Skeletal muscle tissue (tissue), 5 donors: ENCODE results near the gene BTK. TPM values are rescaled to one million over a fixed set of nuclear protein-coding genes. Genes with fewer than 3 reads are reported as not detected.
"Not testable (repeated sequence)": the region's sequence is repeated elsewhere in the genome, so short reads cannot be mapped to it uniquely, and the experiment has no call there.

ENCODE experiments used
- H3K27ac ChIP-seq: one replicate; pipeline ENCODE4 v1.7.0; 2013; ENCODE audit warnings: mild to moderate bottlenecking, low read depth, low read length, inconsistent platforms
- H3K27me3 ChIP-seq, 3 donors: one replicate each; pipeline ENCODE4 v1.7.0; 2013; ENCODE audit warnings: low read length in 3 of 3; ENCODE audit not compliant: control insufficient read depth in 3 of 3, insufficient read depth in 3 of 3
- H3K36me3 ChIP-seq, 3 donors: one replicate each; pipeline ENCODE4 v1.7.0; 2013; ENCODE audit warnings: low read length in 3 of 3; ENCODE audit not compliant: control insufficient read depth in 3 of 3, insufficient read depth in 3 of 3
- H3K4me1 ChIP-seq, 3 donors: one replicate each; pipeline ENCODE4 v1.7.0; 2013; ENCODE audit warnings: low read length in 3 of 3, mild to moderate bottlenecking in 3 of 3; ENCODE audit not compliant: control insufficient read depth in 3 of 3, insufficient read depth in 3 of 3
- H3K4me3 ChIP-seq, 3 donors: one replicate each; pipeline ENCODE4 v1.7.0; 2013; ENCODE audit warnings: low read length in 3 of 3
- H3K9ac ChIP-seq, 3 donors: one replicate each; pipeline ENCODE4 v1.7.0; 2013; ENCODE audit warnings: low read length in 3 of 3, mild to moderate bottlenecking in 3 of 3, moderate library complexity in 2 of 3, low read depth in 1 of 3
- H3K9me3 ChIP-seq, 3 donors: one replicate each; pipeline ENCODE4 v1.7.0; 2013; ENCODE audit warnings: low read length in 3 of 3; ENCODE audit not compliant: control insufficient read depth in 3 of 3
- small RNA-seq: library from RNA; depleted of rRNA; stranded (forward); fragments of <200 nt; gene quantifications from one replicate; pipeline ENCODE3, GENCODE V24; 2014
- total RNA-seq: library from RNA; depleted of rRNA; stranded (reverse); fragments of >200 nt; gene quantifications from one replicate; pipeline ENCODE4 v1.2.3, GENCODE V29; 2014
- donor health status: Osteomylitis.

BTK gene
- total RNA-seq, 1 donor from 2014 or later, result 2.1 TPM

DNA sequence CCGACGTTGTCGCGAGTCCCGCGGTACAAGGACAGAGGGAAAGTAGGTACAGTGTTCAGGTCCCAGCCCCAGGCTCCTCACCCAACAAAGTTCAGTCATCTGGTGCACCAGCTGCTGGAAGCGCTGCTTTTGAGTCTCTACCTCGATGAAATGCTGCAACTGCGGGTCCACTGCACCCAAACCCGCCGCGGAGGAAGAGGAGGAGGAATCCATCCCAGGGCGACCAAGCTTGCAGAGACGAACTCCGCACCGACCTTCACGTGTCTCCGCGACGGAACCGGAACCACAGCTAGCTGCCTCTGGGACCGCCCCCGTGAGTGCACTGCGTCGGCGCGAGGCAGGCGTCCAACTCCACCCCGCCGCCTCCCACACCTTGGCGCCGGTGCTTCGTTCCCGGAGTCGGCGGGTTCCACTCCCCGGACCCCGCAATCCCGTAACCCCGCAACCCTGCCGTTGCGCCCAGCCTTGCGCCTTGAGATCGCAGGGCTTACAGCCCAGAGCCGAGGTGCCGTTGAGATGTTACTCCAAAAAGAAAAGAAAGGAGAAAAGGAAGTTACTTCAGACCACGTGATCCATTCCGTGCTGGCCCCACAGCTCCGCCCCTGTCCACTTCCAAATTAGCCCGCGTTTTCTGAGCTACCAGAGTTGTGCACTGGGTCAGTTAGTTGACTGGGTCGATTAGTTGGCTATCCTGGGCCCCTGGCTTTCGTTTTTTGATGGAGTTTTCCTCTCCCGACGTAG is 37.4 kb downstream of the BTK start, which contains the start of gene TIMM8A:
Gene TIMM8A, minus strand, starts transcription at position 291 of the 741 bp plus-strand sequence. Its CDS starts 78 bp downstream, at position 213.
- Histone ChIP-seq H3K9me3 (no peaks in the 10 kb centered on the region), H3K27me3 (no peaks in the 10 kb centered on the region), H3K9ac (peak within 1 kb of the TSS; percentile 72 to 84 (median 74)), H3K4me3 (peak within 1 kb of the TSS; percentile 87 to 90 (median 87)), H3K4me1 (peaks cover 0 to 6% (median 4%) of the 10 kb centered on the region in 3 donors), H3K27ac (peak within 1 kb of the TSS; percentile 80), H3K36me3 (no peaks in the 10 kb centered on the region)

GRCh38 chrX:101347859-101348451 is 38.0 kb downstream of the BTK start:
- Histone ChIP-seq H3K27me3 (no peaks in the 10 kb centered on the region), H3K4me3 (peak overlapping the region; percentile 87 to 90 (median 87)), H3K9ac (peak overlapping the region; percentile 72 to 84 (median 74)), H3K4me1 (peaks cover 0 to 6% (median 4%) of the 10 kb centered on the region in 3 donors), H3K36me3 (no peaks in the 10 kb centered on the region), H3K9me3 (no peaks in the 10 kb centered on the region), H3K27ac (peak overlapping the region; percentile 68)

DNA sequence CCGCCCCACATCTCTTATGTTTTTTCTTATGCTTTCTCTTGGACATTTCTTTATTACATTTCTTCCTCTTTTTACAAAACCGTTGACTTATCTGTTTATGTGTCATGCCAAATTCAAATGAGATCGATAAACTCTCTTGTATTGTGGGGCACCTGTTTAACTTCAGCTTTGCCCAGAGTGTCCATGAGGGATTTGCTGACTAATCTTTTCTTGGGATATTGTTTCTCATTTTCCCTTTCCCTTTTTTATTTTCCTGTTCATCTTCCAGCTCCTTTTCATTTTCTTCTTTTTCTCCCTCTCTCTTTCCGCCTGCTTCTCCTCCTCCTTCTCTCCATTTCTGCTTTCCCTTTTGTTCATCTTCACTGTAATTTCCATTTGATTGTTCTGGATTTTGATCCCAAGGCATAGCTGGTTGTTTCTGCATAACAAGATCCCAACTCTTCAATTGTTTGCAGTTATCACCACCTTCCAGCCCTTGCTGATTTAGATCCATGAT is 48.2 kb downstream of the BTK start:
- no peak overlapping the region for H3K27ac ChIP-seq
- no peaks in the 10 kb centered on the region for H3K27me3 ChIP-seq
- no peaks in the 10 kb centered on the region for H3K9me3 ChIP-seq
- no peaks in the 10 kb centered on the region for H3K36me3 ChIP-seq
- no peaks in the 10 kb centered on the region for H3K4me1 ChIP-seq
- H3K4me3 ChIP-seq, result no peak overlapping the region
- H3K9ac ChIP-seq, result no peak overlapping the region

DNA sequence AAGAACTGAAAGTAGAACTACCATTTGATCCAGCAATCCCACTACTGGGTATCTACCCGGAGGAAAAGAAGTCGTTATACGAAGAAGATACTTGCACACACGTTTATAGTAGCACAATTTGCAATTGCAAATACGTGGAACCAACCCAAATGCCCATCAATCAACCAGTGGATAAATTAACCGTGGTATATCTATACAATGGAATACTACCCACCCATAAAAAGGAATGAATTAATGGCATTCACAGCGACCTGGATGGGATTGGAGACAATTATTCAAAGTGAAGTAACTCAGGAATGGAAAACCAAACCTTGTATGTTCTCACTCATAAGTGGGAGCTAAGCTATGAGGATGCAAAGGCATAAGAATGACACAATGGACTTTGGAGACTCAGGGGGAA is 51.7 kb downstream of the BTK start:
- not testable (repeated sequence) for H3K27ac ChIP-seq, H3K9me3 ChIP-seq

GRCh38 chrX:101326600-101326999 is 59.4 kb downstream of the BTK start:
- H3K27ac ChIP-seq, H3K36me3 ChIP-seq, H3K9ac ChIP-seq, H3K27me3 ChIP-seq, H3K4me3 ChIP-seq, H3K4me1 ChIP-seq, H3K9me3 ChIP-seq: not testable (repeated sequence)

More for the DNA sequence above, 51.7 kb downstream of the BTK start:
- not testable (repeated sequence) for H3K36me3 ChIP-seq, H3K27me3 ChIP-seq, H3K9ac ChIP-seq, H3K4me1 ChIP-seq, H3K4me3 ChIP-seq

GRCh38 chrX:101303790-101304189 is 82.2 kb downstream of the BTK start:
- H3K27ac ChIP-seq, result no peak overlapping the region
- no peaks in the 10 kb centered on the region for H3K4me1 ChIP-seq
- H3K27me3 ChIP-seq, result no peaks in the 10 kb centered on the region
- H3K36me3 ChIP-seq, result no peaks in the 10 kb centered on the region
- H3K9me3 ChIP-seq, result no peaks in the 10 kb centered on the region
- no peak overlapping the region for H3K4me3 ChIP-seq
- H3K9ac ChIP-seq, result no peak overlapping the region

Small RNA genes within 50 kb of the gene (small RNA-seq; reads per million reads assigned to genes)
- gene RNU6-934P, result not detected

Other genes starting within 250 kb of the BTK start
- gene DRP2, start 166.4 kb downstream of the BTK start, total RNA-seq, result 1.0 TPM
- not detected for gene TAF7L, start 94.9 kb downstream of the BTK start, total RNA-seq
- 3.1 TPM for gene TIMM8A, start 37.4 kb downstream of the BTK start, total RNA-seq
- gene RPL36A, start 4.8 kb upstream of the BTK start, total RNA-seq, result 349 TPM
- 16.2 TPM for gene GLA, start 21.7 kb upstream of the BTK start, total RNA-seq
- 53.2 TPM for gene HNRNPH2, start 22.0 kb upstream of the BTK start, total RNA-seq
- gene ARMCX4, start 99.3 kb upstream of the BTK start, total RNA-seq, result 17.2 TPM
- 91.3 TPM for gene ARMCX1, start 164.4 kb upstream of the BTK start, total RNA-seq
- 34.4 TPM for gene ARMCX6, start 231.8 kb upstream of the BTK start, total RNA-seq
- gene ARMCX3, start 237.0 kb upstream of the BTK start, total RNA-seq, result 60.5 TPM